GM19023 (cell line): ENCODE measurements around the gene AP2S1.
"Not testable (repeated sequence)": the region's sequence is repeated elsewhere in the genome, so short reads cannot be mapped to it uniquely, and the experiment has no call there.

Experiments
- ATAC-seq: cut with Tn5 transposase; IDR thresholded peaks from one replicate; pipeline ENCODE4 v1.9.1; 2021; ENCODE audit warnings: mild to moderate bottlenecking, moderate library complexity; ENCODE audit not compliant: unreplicated experiment

Gene AP2S1

GRCh38 chr19:46868025-46868802 is 17.6 kb upstream of the AP2S1 start:
- ATAC-seq = no peak

- ATAC-seq = no peak
Measured at GRCh38 chr19:46867170-46867569, 16.5 kb upstream of the AP2S1 start.

- no peak for ATAC-seq
Measured at GRCh38 chr19:46866407-46867136, 15.9 kb upstream of the AP2S1 start.

- no peak for ATAC-seq
Measured at GRCh38 chr19:46863818-46864629, 13.4 kb upstream of the AP2S1 start.

GRCh38 chr19:46862974-46863632 is 12.5 kb upstream of the AP2S1 start:
- ATAC-seq = no peak

- no peak for ATAC-seq
Measured at GRCh38 chr19:46862503-46862834, 11.8 kb upstream of the AP2S1 start.

GRCh38 chr19:46861691-46862502 is 11.3 kb upstream of the AP2S1 start:
- no peak for ATAC-seq

DNA sequence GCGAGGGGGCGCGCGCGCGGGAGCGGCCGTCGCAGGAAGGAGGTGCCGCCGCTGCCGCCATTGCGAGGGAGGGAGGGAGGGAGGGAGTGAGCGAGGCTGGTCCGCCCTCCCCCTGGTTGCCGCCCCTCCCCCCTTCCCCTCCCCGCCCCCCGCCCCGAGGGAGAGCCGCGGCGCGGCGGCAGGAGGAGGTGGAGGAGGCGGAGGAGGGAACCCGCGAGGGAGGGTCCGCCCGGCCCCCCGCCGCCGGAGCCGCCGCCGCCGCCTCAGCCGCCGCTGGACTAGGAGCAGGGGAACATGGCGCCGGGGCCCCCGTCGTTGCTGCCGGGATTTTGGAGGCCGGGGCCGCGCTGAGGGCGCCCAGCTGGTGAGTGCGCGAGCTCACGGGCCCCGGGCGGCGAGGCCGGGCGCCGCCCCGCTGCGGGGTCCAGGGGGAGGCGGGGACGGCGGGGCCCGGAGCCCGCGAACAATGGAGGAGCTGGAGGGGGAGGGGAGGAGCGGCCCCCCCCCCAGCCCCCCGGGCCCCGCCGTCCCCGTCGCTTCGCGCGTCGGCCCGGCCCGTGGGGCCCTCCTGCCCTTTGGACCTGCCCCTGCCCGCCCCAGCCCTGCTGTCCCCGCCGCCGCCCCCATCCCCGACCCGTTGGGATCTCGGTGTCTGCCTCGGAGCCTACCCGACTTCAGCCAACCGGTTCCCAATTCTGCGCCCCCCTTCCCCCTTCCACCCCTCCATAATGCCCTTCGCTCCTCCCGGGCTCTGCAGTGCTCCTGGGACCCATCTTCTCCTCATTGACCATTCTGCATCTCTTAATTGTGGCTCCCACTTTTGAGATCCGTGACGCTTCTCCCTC is 10.4 kb upstream of the AP2S1 start, which contains the start of gene ARHGAP35:
TSS of gene ARHGAP35 (plus strand) at position 152 of the 845 bp plus-strand sequence. CDS start 57,679 bp downstream, outside the sequence.
- ATAC-seq = peak; percentile 3

DNA sequence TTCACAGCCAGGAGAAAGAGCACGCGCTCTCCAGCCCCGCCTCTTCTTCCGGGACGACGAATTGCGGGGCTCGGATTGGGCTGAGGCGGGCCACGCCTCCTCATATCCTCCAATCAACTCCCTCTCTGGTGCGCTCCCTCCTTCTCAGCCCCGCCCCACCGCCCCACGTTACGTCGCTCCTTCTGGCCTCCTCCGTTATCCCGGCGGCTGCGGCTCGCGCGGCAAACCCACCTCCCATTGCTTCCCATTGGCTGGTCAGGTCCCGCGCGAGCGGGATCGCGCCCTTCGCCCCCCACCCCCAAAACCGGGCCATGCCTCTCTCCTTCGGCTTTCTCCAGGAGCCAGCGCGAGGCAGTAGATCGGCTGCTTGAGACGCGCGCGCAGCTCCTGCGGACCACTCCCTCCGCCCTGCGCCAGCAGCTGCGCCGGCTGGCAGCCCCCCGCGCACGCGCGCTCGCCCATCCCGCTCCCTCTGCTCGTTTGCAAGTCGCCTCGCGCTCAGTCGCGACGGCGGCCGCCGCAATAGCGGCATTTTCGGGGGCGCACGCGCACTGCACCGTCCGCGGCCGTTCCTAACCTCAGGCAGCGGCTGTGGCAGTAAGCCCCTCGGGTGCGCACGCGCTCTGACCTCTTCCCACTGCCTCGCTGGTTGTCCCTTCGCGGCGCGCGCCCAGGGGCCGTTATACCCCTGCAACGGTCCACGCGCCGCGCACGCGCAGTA is 9.6 kb upstream of the AP2S1 start:
- peak; percentile 76 for ATAC-seq

DNA sequence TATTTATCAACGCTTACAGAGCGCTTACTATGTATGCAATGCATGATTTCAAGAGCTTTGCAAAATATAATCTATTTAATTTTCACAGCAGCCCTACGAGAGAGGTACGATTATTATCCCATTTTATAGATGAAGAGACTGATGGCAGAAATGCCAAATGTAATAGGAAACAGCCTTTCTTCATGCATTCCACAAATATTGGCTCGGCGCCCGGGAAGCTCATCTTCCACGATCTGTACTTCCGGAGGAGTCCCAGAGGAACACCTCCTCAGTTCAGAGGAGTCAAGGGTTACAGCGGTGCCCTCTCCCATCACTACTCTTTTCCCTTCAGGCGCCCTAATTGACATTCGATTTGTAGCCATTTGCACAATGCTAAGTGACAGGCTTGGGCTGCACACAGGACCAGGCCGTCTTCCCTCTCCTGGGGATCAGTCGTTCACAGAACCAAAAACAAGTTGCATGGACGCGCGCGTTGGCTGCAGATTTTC is 9.0 kb upstream of the AP2S1 start:
- ATAC-seq = no peak

DNA sequence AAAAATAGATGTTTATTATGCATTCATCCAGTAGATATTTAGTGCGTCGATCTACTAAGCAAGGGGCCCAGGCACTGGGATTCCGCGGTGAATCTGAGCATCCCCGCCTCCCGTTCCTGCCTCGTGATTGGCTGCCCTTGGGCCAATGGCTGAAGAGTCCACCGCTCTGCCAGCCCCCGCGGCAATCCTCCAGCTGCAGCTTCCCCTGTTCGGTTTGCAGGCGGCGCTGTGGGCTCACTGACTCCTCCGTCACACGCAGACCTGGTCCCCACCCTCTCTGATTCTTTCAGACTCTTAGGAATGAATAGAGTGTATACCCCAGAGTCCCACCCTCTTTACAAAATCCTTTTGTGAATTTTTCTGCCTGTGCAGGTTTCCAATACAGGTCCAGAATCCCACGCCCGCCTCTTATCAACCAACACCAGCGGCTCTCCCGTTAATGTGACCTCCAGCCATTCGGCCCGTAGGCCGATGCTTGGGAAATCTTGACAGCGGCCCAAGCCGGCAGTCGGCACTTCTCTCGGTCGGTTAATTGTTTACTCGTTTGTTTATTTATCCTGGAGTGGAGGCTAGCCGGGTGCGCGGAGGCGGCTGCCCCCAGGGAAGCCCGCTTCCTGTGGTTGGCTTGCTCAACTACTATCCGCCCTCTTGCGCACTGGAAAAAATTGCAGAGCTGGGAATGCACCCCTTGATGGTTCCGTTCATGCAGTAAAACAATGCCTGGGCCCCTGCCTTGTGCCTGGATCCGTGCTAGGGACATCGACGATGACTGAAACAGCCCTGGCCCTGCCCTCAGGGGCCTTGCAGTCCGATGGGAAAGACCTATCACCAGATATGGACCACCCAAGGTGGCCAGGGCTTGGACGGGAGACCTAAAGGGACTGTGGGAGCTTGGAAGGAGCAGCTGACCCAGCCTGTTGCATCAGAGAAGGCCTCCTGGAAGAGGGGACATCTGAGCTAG is 5.7 kb upstream of the AP2S1 start:
- peak; percentile 48 for ATAC-seq

- not testable (repeated sequence) for ATAC-seq
Measured at GRCh38 chr19:46854698-46855097, 4.1 kb upstream of the AP2S1 start.

GRCh38 chr19:46852830-46853229 is 2.2 kb upstream of the AP2S1 start:
- no peak for ATAC-seq

- no peak for ATAC-seq
Measured at GRCh38 chr19:46849610-46850009, 1.0 kb downstream of the AP2S1 start.

DNA sequence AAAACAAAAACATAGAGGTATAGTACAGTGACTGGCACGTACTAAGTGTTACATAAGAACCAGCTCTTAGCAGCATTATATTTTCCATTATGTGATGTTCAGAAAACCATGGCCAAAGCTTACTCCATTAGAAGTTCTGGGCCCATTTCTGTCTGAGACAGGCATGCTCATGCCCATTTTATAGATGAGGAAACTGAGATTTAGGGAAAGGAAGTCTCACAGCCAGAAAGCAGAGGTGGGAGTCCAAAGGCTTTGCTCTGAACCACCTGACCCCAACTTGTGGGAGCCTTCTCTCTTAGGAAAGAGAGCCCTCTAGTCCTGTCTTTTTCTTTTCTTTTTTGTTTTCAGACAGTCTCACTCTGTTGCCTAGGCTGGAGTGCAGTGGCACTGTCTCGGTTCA is 2.3 kb downstream of the AP2S1 start:
- ATAC-seq = no peak

GRCh38 chr19:46847528-46847927 is 3.1 kb downstream of the AP2S1 start:
- ATAC-seq = no peak

DNA sequence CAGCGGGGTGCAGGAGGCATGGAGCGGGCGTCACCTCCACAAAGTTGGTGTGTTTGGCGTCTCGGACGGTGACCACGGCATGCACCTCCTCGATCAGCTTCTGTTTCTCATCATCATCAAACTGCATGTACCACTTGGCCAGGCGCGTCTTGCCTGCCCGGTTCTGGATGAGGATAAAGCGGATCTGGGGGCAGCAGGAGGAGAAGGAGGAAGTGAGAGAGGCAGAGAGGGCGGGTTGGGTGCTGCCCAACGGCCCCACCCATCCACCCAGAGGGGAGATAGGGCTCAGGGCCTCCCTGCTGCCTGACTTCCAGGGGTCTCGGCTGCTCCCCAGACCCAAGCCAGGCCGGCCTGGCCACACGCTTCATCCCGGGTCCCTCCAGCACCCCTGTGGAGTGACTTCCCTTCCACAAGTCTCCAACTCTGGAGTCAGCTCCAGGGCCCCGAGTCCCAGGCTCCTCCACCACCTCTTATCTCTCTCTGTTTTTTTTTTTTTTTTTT is 4.6 kb downstream of the AP2S1 start:
- no peak for ATAC-seq
